ENCODE data around the gene SLC16A14.
"Not testable (repeated sequence)": the region's sequence is repeated elsewhere in the genome, so short reads cannot be mapped to it uniquely, and the experiment has no call there.

The SLC16A14 gene, protein sequence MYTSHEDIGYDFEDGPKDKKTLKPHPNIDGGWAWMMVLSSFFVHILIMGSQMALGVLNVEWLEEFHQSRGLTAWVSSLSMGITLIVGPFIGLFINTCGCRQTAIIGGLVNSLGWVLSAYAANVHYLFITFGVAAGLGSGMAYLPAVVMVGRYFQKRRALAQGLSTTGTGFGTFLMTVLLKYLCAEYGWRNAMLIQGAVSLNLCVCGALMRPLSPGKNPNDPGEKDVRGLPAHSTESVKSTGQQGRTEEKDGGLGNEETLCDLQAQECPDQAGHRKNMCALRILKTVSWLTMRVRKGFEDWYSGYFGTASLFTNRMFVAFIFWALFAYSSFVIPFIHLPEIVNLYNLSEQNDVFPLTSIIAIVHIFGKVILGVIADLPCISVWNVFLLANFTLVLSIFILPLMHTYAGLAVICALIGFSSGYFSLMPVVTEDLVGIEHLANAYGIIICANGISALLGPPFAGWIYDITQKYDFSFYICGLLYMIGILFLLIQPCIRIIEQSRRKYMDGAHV

DNA sequence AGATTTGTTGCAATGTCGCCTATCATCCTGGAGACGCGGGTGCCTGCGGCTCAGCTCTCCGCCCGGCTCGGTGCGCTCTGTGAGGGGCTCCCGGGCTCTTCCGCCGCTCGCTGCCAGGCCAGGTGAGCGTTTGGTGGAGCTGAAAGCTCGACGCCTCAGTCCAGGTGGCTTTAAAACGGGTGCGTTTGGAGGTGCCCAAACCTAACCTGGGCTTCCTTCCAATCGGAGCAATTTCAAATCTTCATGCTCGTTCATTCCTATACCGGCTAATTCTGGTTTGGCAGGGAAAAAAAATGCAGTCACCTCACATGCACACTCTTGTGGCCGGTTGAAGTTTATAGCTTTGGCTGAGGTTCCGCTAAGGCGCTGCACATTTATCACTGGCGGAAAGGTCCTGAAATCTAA lies at the start of gene SLC16A14:
Gene SLC16A14 (minus strand): TSS at position 274 of the 405 bp plus-strand sequence. CDS start 9,572 bp downstream, outside the sequence.
- no peak for DNase-seq (ENCODE audit: low read depth in 2 of 2)

DNA sequence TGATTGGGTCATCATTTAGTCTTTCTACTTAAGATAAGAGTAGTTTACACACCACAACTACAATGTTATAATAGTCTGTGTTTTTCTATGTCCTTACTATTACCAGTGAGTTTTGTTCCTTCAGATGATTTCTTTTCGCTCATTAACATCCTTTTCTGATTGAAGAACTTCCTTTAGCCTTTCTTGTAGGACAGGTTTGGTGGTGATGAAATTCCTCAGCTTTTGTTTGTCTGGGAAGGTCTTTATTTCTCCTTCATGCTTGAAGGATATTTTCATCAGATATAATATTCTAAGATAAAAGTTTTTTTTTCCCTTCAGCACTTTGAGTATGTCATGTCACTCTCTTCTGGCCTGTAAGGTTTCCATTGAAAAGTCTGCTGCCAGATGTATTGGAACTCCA lies 38.0 kb upstream of the SLC16A14 start:
- DNase-seq (ENCODE audit: low read depth in 2 of 2), result no peak

DNA sequence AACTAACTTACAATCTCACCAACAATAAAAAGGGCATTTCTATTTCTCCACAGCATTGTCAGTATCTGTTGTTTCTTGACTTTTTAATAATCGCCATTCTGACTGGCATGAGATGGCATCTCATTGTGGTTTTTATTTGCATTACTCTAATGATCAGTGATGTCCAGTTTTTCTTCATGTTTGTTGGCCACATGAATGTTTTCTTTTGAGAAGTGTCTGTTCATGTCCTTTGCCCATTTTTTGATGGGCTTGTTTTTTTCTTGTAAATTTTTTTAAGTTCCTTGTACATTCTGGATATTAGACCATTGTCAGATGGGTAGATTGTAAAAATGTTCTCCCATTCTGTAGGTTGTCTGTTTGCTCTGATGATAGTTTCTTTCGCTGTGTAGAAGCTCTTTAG lies 33.2 kb upstream of the SLC16A14 start:
- DNase-seq (ENCODE audit: low read depth in 2 of 2), result not testable (repeated sequence)

DNA sequence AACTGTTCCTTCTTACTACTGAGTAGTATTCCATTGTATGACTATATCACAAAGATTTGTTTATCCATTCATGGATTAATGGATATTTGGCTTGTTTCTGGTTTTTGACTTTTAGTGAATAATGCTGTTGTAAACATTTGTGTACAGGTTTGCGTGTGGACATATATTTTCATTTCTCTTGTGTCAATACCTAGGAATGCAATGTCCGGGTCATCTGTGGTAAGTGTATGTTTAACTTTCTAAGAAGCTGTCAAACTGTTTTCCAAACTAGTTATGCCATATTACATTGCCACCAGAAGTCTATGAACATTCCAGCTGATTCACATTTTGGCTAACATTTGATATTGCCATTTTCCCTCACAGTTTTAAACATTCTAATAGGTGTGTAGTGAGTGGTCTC lies 29.1 kb upstream of the SLC16A14 start:
- DNase-seq (ENCODE audit: low read depth in 2 of 2), result no peak

DNA sequence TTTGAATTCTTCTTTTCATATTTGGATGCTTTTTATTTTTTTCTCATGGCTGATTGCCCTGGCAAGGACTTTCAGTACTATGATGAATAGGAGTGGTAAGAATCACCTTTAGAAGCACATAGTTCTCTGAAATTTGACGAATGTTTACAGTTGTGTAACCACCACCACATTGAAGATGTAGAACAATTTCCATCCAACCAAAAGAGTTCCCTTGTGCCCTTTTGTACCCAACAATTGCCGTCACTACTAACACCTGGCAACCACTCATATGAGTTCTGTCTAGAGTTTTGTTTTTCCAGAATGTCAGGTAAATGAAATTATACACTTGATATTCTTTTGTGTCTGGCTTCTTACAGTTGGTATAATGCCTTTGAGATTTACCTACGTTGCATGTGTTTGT lies 28.7 kb upstream of the SLC16A14 start:
- no peak for DNase-seq (ENCODE audit: low read depth in 2 of 2)

DNA sequence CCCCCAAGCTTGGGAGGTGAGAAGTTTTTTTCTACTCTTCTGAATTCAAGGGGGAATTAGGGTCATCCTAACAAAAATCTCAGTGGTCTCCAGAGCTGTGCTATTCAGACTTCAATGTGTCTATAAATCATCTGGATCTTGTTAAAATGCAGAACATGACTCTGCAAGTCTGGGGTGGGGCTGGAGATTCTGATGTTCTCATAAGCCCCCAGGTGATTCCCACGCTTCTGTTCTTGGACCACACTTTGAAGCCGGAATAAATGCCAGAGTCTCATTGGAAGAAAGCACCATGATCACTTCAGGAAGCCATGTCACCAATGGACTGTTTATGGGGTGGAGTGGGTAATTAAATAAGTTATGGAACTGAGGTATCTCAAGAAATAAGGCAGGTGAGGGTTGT lies 22.2 kb upstream of the SLC16A14 start:
- DNase-seq (ENCODE audit: low read depth in 2 of 2), result no peak

DNA sequence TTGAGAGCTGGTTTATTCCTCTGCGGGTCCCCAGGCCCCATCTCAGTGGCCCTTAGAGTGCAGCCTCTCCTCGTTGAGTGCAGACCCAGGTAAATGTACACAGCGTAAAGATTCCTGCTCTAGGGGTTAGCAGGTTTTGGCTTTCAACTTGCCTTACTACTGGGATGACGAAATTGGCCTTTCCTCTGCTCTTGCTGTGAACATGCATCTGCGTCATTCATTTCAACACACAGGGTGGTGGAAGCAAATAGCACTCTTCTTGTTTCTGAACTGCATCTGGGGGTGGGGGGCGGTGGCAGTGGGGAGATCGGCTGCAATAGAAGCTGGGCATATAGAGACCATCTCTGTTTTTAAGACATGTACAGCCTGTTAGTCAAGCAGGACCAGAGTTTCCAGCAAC lies 16.5 kb upstream of the SLC16A14 start:
- no peak for DNase-seq (ENCODE audit: low read depth in 2 of 2)

DNA sequence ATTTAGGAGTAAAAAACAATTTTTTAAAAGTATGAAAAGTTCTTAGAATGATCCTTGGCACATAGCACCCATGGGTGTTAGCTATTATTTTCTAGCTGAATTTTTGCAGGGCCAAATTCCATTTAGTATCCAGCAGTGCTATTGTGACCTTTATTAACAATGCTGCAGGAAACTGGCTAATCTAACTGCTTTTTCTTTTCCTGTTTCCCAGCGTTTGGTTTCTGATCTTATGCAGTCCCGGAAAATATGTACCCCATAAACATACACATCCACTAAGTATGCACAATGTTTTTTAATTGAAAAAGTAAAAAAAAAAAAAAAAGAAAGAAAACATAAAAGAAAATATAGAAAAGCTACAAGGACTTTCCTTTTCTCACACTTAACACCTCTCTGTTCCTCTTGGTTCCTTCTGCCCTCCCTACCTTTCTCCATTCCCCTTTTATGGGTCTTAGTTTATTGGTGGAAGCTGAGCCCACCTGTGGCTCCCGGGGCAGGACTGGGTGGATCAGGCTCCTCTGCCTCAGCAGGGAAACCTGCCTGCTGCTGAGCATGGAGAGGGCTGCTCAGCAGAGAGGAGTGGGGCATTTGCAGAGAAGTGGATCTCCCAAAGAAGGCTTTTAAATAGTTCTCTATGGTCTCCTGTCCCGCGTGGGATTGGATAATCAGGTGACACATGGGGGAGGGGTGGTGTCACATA lies 9.3 kb upstream of the SLC16A14 start:
- no peak for DNase-seq (ENCODE audit: low read depth in 2 of 2)

DNA sequence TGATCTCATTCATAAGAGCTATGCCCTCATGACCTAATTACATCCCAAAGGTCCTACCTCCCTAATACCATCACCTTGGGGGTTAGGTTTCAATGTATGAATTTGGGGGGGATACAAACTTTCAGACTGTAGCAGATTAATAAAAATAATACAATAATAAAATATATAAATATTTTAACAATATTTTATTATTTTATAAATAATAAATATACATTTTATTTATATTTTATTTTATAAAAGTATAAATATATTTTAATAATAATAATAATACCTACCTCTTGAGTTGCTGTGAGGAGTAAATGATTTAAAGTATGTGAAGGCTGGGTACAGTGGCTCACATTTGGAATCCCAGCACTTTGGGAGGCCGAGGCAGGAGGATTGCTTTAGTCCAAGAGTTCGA lies 8.1 kb upstream of the SLC16A14 start:
- DNase-seq (ENCODE audit: low read depth in 2 of 2), result no peak

DNA sequence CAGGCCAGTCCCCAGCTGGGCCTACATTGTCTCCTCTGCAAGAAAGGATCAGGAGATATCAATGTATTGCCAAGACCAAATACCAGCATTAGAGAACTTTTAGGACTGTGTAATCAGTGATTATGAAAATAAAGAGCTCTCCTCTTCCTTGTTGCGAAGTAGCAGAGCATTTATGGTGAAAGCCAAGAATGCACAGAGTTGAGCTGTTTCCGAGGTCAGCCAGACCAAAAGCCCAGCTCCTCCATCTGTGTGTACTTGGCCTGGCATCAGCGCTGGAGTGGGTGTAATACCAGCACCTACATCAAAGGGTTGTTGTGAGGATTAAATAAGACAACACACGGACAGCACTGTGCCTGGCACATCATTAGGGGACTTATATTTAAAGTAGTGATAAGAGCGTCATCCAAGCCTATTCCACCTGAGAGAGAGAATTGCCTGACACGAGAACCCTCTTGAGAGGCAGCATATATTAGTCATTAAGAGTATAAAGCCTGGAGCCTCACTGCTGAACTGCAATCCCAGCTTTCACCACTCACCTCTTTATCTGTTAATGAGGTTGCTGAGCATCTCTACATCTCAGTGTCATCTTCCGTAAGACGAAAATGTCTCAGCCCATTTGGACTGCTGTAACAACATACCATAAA lies 7.4 kb upstream of the SLC16A14 start:
- DNase-seq (ENCODE audit: low read depth in 2 of 2), result no peak

DNA sequence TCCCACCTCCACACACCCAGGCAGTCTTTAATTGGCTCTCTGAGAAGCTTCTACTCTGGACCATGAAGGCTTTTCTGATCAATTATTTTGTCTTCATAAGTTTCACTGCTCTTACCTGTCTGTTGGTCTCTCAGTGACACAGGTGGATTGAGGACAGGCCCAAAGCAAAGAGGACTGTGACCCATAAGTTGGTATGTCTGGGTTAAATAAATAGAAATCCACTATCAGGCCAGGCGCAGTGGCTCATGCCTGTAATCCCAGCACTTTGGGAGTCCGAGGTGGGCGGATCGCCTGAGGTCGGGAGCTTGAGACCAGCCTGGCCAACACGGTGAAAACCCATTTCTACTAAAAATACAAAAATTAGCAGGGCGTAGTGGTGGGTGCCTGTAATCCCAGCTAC lies 2.7 kb upstream of the SLC16A14 start:
- DNase-seq (ENCODE audit: low read depth in 2 of 2), result no peak

DNA sequence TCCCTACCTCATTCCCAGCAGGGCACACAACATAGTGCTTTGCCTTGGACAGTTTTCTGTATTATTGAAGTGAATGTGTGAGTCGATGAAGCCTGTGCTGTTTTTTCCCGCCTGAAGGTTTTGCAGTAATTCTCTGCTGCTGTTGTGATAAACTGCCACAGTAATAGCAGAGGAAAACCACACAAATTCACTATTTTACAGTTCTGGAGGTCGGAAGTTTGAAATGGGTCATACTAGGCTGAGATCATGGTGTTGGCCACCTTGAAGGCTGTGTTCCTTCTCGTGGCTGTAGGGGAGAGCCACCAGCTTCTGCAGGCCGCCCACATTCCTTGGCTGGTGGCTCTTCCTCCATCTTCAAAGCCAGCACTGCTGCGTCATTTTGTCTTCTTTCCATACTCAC lies 678 bp upstream of the SLC16A14 start:
- DNase-seq (ENCODE audit: low read depth in 2 of 2), result no peak

DNA sequence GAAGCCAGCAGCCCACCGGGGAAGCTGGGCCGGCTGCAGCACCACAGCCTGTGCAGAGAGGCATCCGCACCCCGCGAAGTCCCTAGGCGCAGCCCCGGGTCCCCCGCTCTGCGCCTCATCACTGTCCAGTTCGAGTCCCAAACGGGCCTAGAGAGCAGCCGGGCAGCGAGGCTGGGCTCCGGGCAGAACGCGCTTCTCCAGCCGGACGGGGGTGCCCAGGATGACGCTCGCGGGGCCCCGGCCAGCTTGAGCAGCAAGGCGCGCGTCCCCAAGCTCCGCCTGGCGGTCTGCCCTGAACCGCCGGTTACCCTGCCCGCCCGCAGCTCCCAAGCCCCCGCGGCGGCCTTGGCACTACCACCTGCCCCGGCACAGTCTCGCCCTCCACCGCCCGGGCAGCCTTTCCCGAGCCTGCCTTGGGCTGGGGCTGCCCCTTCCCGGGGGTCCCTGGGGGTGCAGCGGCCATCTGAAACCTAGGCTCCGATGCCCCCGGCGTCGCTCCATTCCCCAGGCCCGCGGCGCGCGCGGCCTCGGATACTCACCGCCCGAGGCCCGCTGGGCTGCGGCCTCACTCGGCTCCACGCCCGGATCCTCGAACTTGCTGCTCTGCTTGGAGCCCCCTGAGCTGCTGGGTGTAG lies 591 bp downstream of the SLC16A14 start:
- DNase-seq (ENCODE audit: low read depth in 2 of 2), result no peak

DNA sequence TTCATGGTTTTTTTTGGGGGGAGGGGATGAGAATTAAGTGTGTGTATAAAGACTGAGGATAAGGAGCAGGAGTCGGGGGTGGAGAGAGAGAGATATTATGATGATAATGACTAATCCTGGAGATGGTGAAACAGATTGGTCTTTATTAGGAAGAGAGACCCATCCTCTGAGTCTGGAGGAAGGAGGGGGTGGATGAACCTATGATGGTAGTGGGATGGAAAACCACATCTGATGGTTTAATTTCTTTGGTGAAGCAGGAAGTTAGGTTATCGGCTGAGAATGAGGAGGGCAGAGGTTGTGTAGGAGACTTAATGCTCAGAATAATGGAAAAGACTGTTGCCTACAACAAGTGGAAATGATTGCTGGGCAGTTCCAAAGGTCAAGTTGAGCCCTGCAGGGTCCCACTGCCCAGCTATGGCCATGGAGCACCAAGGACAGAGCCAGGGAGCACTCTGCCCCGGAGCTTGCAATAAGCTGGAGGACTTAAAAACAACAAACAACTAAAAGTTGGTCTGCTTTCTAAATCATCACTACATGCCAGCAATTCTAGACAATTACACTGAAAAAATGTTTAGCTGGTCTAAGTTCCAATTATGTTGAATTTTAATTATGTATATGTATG lies 7.9 kb downstream of the SLC16A14 start:
- no peak for DNase-seq (ENCODE audit: low read depth in 2 of 2)

DNA sequence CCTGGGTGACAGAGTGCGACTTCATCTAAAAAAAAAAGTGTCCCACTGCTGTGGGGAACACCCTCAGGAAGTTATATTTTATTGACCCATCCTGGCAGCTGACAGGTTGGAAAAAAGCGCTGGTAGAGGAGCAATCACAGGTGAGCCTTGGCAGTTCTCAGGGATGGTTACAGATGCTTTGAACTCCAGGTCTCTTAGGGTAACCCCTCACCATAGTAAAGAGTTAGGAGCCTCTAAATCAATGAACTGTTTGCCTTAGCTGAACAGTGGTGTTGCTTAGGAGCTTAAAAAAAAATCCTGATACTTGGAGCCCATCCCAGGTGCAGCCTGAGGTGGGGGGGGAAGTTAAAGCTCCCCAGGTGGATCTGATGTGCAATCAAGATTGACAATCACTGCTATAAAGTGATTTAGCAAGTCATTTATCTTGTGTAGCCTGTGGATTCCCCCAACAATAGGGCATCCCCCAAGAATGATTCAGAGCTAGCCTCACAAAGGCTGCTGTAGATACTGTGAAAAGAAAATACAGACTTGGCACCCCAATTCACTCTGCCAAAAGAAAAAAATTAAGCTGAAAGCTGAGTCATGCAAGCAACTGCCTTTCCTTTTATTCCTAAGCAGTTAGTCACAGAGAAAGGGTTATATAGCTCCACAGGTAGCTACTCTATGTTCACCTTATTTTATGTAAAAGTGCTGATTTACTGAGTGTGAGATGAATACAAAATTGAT lies 14.8 kb downstream of the SLC16A14 start:
- no peak for DNase-seq (ENCODE audit: low read depth in 2 of 2)

DNA sequence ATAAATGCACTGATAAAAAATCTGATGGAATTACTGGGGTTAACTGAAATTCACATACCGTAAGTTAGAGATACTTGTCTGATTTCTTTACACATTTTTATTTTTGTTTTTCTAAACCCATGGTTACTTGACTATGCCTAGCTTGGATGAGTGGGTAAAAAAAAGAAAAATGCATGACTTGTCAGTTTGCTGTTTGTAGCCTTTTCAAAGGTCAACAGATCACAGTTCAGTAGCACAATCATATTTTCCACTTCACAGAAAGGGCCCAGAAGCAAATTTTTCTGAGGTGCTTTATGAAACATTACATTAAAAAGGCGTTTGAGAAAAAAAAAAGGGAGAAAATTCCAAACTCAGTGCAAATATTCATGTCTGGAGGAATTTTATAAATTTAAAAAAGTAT lies 16.4 kb downstream of the SLC16A14 start:
- DNase-seq (ENCODE audit: low read depth in 2 of 2), result no peak

DNA sequence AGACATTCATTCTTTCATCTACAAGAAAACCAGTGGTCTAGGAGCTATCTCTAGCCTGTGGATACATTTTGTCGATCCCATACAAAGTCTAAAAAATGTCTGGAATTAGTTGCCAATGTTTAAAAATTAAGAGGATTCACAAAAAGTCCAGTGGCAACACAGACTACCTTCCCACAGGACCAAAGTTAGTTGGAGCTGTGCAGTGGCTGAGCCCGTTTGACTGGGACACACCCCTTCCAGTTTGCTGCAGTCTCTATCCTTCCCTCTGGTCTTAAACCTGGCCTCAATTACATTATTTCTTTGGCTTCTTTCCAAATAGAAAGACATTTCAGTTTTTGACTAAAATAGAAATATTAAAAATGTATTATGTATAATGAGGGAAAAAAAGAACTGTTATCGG lies 18.6 kb downstream of the SLC16A14 start:
- DNase-seq (ENCODE audit: low read depth in 2 of 2), result no peak

DNA sequence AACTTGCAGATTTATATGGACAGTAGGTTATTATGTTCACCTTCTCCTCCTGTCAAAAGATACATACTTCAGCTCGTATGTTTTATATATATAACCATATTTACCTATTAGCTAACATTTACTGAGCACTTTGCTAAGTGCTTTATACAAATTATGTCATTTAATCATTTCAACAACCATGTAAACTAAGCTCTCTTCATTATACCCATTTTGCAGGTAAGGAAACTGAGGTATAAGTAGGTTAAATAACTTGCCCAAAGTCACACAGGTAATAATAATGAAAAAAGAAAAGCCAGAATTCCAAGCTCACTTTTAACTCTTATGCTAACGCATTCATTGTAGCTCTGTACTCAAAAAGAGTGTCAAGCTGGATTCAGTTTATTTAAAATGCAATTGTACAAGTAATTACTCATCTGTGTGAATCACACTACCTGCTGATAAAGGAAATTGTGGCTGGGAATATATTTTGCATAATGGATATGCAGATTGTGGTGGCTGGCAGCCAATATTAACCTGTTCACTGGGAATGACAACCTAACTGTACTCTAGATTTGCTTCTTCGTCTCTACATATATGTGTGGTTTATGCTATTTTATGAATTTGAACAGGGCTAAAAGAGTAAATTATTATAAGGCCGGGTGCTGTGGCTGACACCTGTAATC lies 20.6 kb downstream of the SLC16A14 start:
- DNase-seq (ENCODE audit: low read depth in 2 of 2), result no peak

DNA sequence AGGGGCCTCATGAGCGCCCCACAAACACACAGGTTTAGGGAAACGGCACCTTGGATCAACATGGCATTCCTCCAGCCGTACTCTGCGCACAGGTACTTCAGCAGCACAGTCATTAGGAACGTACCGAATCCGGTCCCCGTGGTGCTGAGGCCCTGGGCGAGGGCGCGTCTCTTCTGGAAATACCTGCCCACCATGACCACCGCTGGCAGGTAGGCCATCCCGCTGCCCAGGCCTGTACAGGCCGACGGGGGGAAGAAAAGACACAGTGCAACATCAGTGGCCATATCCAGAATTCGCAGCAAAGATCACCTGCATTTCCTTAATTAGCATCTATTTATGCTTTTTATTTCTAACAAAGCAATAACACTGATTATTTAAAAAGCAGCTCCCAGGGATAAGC lies 22.2 kb downstream of the SLC16A14 start:
- DNase-seq (ENCODE audit: low read depth in 2 of 2), result no peak

DNA sequence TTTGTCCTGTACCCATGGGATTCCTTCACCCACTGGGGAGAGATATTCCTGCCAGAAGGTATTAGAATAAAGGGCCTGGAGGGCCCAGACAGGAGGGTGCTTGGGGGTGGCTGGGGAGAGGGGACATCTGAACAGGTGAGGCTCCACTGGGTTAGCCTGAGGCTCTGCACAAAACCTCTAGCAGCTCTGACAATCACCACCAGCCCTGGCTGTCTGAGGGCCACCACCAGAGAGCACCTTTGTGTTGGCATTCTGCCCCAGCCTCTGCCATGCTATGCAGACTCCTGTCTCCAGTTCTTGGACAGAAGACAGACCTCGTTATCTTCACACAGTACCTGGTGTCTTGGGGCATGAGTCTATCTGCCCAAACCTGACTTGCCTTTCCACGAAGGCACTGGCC lies 25.3 kb downstream of the SLC16A14 start:
- DNase-seq (ENCODE audit: low read depth in 2 of 2), result no peak

DNA sequence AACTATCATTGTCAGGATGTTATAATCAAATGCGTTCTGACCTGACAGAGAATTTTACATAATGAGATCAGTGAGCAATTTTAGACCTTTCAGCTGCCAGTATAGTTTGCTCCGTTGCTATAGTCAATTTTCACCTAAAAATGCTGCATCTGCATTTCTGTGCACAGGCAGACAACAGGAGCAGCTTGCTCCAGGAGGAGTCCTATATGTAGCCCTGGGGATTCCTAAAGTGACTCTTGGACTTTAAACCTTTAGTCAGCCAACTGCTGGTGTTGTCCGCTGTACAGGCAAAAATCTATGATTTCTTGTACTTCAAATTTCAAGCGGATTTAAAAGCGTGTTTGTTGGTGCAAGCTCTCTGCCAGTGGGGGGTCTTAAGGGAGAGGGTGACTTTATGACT lies 25.7 kb downstream of the SLC16A14 start:
- no peak for DNase-seq (ENCODE audit: low read depth in 2 of 2)

All from stimulated activated CD8-positive, alpha-beta memory T cell treated with anti-CD3 and anti-CD28 coated beads, Interleukin-7, amount 100 ng/mL, for 1 hour (primary cell).